Stimulated activated CD8-positive, alpha-beta memory T cell treated with anti-CD3 and anti-CD28 coated beads, Interleukin-4, amount 100 ng/mL, for 1 hour (primary cell): Measurements from ENCODE around the gene LYRM4.
"Not testable (repeated sequence)": the region's sequence is repeated elsewhere in the genome, so short reads cannot be mapped to it uniquely, and the experiment has no call there.

ENCODE experiments used
- DNase-seq, 2 donors: peaks; one replicate each; pipeline ENCODE4 v3.0.0-alpha.2; 2020; ENCODE audit warnings: low read depth in 2 of 2, low spot score in 1 of 2

Gene LYRM4

GRCh38 chr6:5123296-5124143 is 137.2 kb downstream of the LYRM4 start:
- DNase-seq = no peak

- no peak for DNase-seq
These were observed 138.1 kb downstream of the LYRM4 start for GRCh38 chr6:5122504-5123112.

DNA sequence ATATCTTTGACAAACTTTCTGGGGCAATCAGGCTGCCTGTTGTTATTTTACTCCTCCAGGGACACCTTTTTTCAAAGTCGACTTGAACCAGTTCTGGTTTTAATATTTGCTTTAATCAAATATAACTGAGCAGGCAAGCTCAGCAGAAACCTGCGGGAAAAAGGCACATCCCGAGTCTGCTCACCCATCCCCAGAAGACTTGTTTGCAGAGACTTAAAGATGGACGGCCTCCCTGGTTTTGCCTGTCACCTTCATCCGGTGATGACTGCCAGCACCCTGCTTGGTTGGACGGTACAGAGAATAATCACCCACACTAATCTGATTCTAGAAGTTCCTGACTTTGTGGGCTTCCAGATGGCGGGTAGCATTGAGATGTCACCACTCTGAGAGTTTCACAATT is 138.8 kb downstream of the LYRM4 start:
- DNase-seq = no peak

- no peak for DNase-seq
These were observed 139.3 kb downstream of the LYRM4 start for GRCh38 chr6:5121479-5121878.

DNA sequence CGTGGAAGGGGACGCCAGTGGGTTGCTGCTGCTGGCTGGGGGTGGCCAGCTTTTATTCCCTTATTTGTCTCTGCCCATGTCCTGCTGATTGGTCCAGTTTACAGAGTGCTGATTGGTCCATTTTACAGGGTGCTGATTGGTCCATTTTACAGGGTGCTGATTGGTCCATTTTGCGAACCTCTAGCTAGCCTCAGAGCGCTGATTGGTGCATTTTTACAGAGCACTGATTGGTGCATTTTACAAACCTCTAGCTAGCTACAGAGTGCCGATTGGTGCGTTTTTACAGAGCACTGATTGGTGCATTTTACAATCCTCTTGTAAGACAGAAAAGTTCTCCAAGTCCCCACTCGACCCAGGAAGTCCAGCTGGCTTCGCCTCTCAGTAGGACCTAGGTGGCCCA is 140.2 kb downstream of the LYRM4 start:
- DNase-seq = not testable (repeated sequence)

- no peak for DNase-seq
These were observed 140.7 kb downstream of the LYRM4 start for GRCh38 chr6:5120011-5120410.

- DNase-seq = no peak
These were observed 141.4 kb downstream of the LYRM4 start for GRCh38 chr6:5119090-5119951.

DNA sequence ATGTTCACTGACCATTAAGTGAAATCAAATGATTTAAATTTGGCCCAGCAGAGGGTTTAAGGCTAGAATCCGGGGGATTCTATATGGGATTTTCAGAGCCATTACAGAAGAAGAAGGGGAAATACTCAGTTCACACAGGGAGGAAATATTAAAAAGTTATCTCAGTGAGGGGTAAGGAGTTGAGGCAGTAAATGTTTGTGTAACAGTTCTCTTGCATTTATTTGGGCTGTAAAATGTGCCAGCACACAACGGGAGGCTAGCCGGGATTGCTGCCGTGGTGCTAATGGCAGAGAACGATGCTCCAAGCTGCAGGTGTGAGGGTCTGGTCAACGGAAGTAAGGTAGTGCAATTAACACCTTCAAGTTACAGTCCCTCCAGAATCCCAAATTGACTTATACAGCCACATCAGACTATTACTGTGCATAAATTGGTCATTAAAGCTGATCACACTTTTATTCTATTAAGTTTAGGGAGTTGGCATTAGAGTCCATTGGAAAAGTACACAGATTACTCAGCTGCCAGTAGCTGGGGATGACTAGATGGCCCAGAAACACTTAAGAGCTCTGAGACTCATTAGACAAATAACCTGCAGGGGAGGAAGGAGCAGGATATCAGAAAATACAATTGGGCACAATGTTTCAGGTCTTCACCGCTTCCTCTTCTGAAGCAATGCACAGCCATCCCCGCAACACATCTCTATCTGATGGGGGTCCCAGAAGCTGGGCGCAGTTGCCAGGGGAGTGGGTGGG is 144.3 kb downstream of the LYRM4 start:
- no peak for DNase-seq

DNA sequence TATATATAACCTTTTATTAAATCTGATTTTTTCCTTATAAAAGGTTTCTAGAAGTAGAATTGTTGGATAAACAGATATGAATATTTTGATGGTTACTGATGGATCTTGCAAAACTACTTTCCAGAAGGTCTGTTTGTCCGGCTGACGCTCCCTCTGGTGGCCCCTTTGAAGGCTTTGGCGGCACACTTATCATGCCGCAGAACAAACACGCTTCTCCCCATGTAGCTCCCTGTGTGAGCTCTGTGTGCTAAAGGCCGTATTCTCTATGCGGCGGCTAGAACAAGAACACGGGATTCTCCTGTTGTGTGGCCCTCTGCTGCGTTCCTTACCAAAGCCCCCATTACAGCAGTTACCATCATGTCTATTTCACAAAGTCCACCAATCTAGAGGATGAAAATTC is 145.6 kb downstream of the LYRM4 start:
- no peak for DNase-seq

- no peak for DNase-seq
These were observed 147.7 kb downstream of the LYRM4 start for GRCh38 chr6:5113096-5113495.

- no peak for DNase-seq
These were observed 148.5 kb downstream of the LYRM4 start for GRCh38 chr6:5112066-5112799.

- DNase-seq = no peak
These were observed 149.1 kb downstream of the LYRM4 start for GRCh38 chr6:5111626-5112025.

GRCh38 chr6:5110246-5110645 is 150.5 kb downstream of the LYRM4 start:
- no peak for DNase-seq

GRCh38 chr6:5109436-5109835 is 151.3 kb downstream of the LYRM4 start:
- no peak for DNase-seq

DNA sequence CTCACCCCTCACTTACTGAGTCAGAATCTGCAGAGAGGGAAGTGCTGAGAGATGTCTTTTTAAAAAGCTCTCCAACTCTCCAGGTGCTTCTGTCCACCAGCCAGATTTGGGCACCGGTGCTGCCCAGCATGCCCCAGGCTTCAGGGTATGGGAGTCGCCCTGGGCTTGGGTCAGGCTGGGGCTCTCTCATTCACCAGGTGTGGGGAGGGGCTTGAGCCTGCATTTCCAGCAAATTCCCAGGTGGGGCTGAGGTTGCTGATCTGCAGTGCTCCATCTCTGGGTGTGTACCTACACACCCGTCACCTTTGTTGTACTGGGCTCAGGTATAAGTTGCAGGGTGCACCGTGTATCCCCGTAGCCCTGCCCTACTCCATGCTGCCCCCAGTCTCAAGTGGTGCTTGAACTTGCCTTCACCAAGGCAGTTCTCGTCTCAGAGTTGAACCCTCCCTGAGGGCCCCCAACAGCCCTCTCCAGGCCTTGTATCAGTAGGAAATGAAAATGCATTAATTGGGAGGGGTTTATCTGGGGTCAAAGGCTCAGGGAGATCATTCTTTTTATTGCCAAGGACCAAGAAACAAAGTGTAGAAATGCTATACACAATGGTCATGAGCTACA is 152.1 kb downstream of the LYRM4 start:
- DNase-seq = no peak

GRCh38 chr6:5108068-5108467 is 152.7 kb downstream of the LYRM4 start:
- no peak for DNase-seq

DNA sequence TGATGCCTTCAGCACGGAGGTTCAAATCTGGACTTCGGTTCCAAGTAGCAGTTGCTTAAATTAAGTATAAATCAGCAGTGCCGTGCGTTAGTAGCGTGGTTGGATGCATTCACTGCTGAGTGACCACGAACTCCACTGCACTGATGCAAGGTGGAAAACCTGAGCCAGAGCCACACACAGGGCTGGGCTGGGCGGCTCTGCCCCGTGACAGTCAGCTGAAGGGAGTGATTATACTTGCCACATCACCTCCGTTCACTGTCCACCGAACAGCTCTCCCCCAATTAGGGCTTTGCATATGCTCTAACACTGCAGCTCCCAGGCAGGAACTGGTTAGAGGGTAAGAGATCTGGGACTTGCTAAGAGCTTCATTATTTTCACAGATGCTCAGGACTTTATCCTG is 153.4 kb downstream of the LYRM4 start:
- DNase-seq = no peak

DNA sequence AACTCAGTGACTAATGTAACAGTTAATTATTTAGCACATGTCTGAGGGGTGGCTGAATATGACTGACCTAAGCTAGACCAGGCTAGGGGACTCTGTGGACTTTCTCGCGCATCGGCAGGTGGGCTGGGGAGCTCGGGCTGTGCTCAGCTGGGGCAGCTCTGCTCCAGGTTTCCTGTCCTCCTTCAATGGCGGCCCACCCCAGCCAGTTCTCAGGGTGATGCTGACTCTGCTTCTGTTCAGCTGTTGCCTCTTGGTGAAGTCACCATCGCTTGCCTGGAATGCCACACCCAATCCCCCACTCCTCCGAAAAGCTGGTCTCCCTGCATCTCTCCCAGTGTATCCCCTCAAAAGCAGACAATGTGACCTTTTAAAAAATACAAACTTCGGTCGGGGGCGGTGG is 155.6 kb downstream of the LYRM4 start:
- DNase-seq = no peak

DNA sequence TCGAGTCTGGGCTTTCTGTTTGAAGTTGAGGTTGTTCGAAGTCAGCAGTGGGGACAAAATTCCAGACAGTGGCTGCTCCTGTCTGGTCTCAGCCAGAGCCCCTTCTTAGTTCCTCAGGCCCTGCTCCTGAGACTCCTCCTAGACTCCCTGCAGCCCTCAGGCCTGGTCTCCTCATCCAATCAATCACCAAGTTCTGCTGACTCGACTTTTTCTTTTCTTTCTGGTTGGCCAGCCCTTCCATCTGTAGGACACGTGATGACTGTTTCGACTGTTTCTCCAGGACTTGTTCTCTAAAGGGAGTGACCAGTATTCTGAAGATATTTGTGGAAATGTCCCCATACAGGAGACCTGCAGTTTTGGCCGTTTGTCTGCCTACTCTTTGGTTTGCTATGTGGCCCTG is 156.1 kb downstream of the LYRM4 start:
- no peak for DNase-seq

- no peak for DNase-seq
These were observed 157.5 kb downstream of the LYRM4 start for GRCh38 chr6:5103250-5103649.
